ENCODE results near the gene RAB11FIP2. TPM values are rescaled to one million over a fixed set of nuclear protein-coding genes. Genes with fewer than 3 reads are reported as not detected.

RAB11FIP2 gene
- total and polyA plus RNA-seq, 2 of the 4 experiments (the other 2 are of a cell fraction): 3.6 to 16.1 TPM

GRCh38 chr10:118027397-118027796 is 19.3 kb downstream of the RAB11FIP2 start:
- Histone ChIP-seq H2BK20ac (ENCODE audit: low read depth, low read length) (no peak overlapping the region), H3K4me1 (ENCODE audit: control insufficient read depth, insufficient read depth, low read length) (no peaks in the 10 kb centered on the region), H2AK5ac (ENCODE audit: low read depth, low read length) (no peak overlapping the region), H3K9me1 (ENCODE audit: insufficient read depth, low read length) (0 out of 2 replicates have a peak, but pooled peaks cover 4% of the 10 kb centered on the region), H3K4me3 (ENCODE audit: insufficient read depth, low read depth, low read length) (no peak overlapping the region), H4K91ac (ENCODE audit: insufficient read depth, low read depth, low read length) (no peak overlapping the region), H2BK5ac (ENCODE audit: low read depth, low read length, poor library complexity, severe bottlenecking) (no peak overlapping the region), H4K5ac (ENCODE audit: low read depth, low read length) (no peak overlapping the region), H2BK15ac (ENCODE audit: low read depth, low read length) (no peak overlapping the region), H3K9ac (ENCODE audit: low read depth, low read length) (no peak overlapping the region), H3K56ac (ENCODE audit: extremely low read depth, insufficient read depth, low read length) (no peak overlapping the region), H3K23ac (ENCODE audit: low read depth, low read length) (no peak overlapping the region), H4K20me1 (ENCODE audit: insufficient read depth, low read length) (no peaks in the 10 kb centered on the region), H3K4ac (ENCODE audit: low read depth, low read length) (no peak overlapping the region), H3K4me2 (ENCODE audit: low read depth, low read length) (no peak overlapping the region), H2AFZ (replicated peaks; ENCODE audit: low read length, poor library complexity) (no peak overlapping the region), H3K9me3 (ENCODE audit: control insufficient read depth, insufficient read depth, low read length) (no peaks in the 10 kb centered on the region), H3K27ac (ENCODE audit: insufficient read depth, low read length) (no peak overlapping the region), H4K8ac (ENCODE audit: low read depth in 2 of 2, low read length in 2 of 2) (no peak overlapping the region), H2AK9ac (replicated peaks; ENCODE audit: low read depth, low read length, poor library complexity) (no peak overlapping the region), H3K27me3 (ENCODE audit: control insufficient read depth, insufficient read depth, low read length) (no peaks in the 10 kb centered on the region), H3K14ac (replicated peaks; ENCODE audit: low read depth, low read length) (no peak overlapping the region), H2BK120ac (ENCODE audit: low read depth, low read length) (no peak overlapping the region), H3K18ac (ENCODE audit: low read depth, low read length) (no peak overlapping the region), H3K79me1 (ENCODE audit: low read depth in 1 of 2, low read length in 2 of 2) (no peaks in the 10 kb centered on the region), H3K36me3 (ENCODE audit: control insufficient read depth, insufficient read depth, low read length) (no peaks in the 10 kb centered on the region; the same call in 1 of the 2 replicates)
- no CpG with 5 or more reads among the region's 2 CpGs for WGBS, 2 experiments (ENCODE audit: extremely low coverage in 2 of 2, insufficient read length in 1 of 2)
- no peak for DNase-seq
- intact Hi-C loops (cut with micrococcal nuclease): no loop called here
- TF ChIP-seq RFX5 (IDR thresholded peaks at IDR 0.05; ENCODE audit: low read depth, low read length): no peak
- ChIA-PET CTCF (interaction anchor here (1.3 kb wide), 1 partner anchor 9 kb away, joined by 3 read pairs; no protein-coding TSS in a partner anchor), POLR2A (ENCODE audit: unreplicated experiment) (no interaction called here)
- no TSS peak for BruUV-seq (replicated peaks)
- ATAC-seq (ENCODE audit: low read depth): no peak
- in situ Hi-C loops (cut with MboI; ENCODE audit: low sequenced_read_pairs): no loop called here
- dilution Hi-C loops (cut with HindIII; ENCODE audit: low sequenced_read_pairs, unreplicated experiment): no loop called here
